NCI-H446 (cell line): ENCODE data around the gene HSD17B14.
"Not testable (repeated sequence)": the region's sequence is repeated elsewhere in the genome, so short reads cannot be mapped to it uniquely, and the experiment has no call there.

ENCODE experiments used
- DNase-seq, 2 experiments: peaks; one replicate each; lab custom pipeline; 2025; lab: John Stamatoyannopoulos, UW

Gene HSD17B14

GRCh38 chr19:48836089-48837017 is at the start of gene HSD17B14:
TSS of gene HSD17B14 (minus strand) at chr19:48836491. CDS start at chr19:48836411, 80 bp downstream.
- DNase-seq: peak in 1 of 2 experiments; percentile 64

GRCh38 chr19:48883726-48884125 is 47.4 kb upstream of the HSD17B14 start:
- DNase-seq: no peak

GRCh38 chr19:48881741-48882657 is 45.7 kb upstream of the HSD17B14 start:
- DNase-seq: peak in 1 of 2 experiments; percentile 14

- DNase-seq: not testable (repeated sequence)
These were observed 43.4 kb upstream of the HSD17B14 start for GRCh38 chr19:48879696-48880095.

- no peak for DNase-seq
These were observed 42.8 kb upstream of the HSD17B14 start for GRCh38 chr19:48879025-48879637.

- no peak for DNase-seq
These were observed 42.1 kb upstream of the HSD17B14 start for GRCh38 chr19:48878196-48879024.

GRCh38 chr19:48877855-48878195 is 41.5 kb upstream of the HSD17B14 start:
- no peak for DNase-seq

- DNase-seq: not testable (repeated sequence)
These were observed 40.0 kb upstream of the HSD17B14 start for GRCh38 chr19:48876043-48876981.

GRCh38 chr19:48874303-48875135 is 38.2 kb upstream of the HSD17B14 start:
- peak in 1 of 2 experiments; percentile 66 for DNase-seq

GRCh38 chr19:48873476-48874302 is 37.4 kb upstream of the HSD17B14 start:
- no peak for DNase-seq

GRCh38 chr19:48872884-48873475 is 36.7 kb upstream of the HSD17B14 start:
- peak; percentile 42 to 68 for DNase-seq

GRCh38 chr19:48872182-48872883 is 36.0 kb upstream of the HSD17B14 start, which contains the start of gene PPP1R15A:
TSS of gene PPP1R15A (plus strand) at chr19:48872421. CDS start at chr19:48873234, 813 bp downstream.
- DNase-seq: peak; percentile 99

- DNase-seq: not testable (repeated sequence)
These were observed 35.3 kb upstream of the HSD17B14 start for GRCh38 chr19:48871471-48872181.

GRCh38 chr19:48870048-48870447 is 33.8 kb upstream of the HSD17B14 start:
- no peak for DNase-seq

GRCh38 chr19:48868114-48868886 is 32.0 kb upstream of the HSD17B14 start, which contains the start of gene PLEKHA4:
TSS of gene PLEKHA4 (minus strand) at chr19:48868617. CDS start at chr19:48867620, 997 bp downstream.
- DNase-seq: no peak
